DMS53 (cell line): Measurements from ENCODE around the gene F13A1.

Experiments
- DNase-seq: peaks from one replicate; lab custom pipeline; 2025; lab: John Stamatoyannopoulos, UW

The F13A1 gene

DNA sequence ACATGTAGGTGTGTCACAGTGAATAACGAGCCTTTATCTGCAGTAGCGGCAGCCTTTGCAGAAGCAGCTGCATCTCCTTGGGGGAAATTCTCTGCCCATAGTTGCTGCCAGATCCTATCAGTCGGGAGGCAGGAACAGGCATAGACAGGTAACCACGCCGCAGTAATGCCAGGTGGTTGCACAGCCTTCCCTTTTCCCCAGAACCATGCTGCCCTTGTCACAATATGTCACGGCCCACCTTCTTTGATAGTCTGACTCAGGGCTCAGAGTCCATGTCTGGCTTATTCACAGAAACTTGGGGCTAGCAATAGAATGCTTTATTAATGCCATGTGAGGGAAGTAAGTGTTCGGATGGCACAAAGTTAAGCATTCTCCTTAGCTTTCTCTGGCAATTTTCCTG is 76.6 kb downstream of the F13A1 start:
- DNase-seq: no peak

DNA sequence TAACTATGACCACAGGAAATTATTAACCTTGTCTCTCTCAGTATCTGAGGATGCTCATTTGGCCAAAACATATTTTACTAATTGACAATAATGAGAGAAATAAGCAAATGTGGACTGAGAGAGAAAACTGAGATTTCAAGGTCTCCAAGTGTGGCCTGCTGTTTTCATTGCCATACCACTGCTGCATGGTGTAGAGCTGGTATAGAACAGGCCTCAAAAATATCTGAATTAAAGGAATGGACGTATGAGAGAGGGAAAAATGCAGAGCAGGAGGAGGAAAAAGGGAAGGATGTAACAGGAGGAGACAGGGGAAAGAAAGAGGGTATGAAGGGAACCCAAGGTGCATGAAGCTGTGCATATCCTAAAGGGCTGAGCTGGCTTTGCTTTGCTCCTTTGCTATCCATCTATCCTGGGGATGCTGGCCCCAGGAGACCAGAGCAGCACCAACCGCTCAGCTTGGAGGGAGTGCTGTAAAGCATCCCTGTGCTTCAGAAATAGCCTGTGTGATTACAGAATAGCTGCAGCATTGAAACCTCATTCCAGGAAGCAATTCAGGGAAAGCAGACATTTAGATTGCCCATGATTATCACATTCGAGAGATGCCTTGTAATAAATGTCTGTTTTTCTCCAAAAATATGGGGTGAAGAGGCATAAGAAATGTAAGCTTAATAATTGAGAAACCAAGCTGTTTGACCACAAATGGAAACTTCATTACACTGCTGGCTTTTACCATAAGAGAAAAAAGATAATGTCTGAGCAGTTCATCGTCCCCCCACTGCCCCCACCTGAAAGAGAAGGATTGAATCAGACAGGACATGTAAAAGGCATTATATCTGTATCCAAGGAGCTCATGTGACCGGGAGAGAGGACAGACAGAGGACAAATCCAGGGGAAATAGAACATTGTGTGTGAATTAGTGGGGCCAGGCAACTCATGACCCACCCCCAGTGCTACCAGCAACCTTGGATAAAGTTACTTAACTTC is 80.6 kb downstream of the F13A1 start:
- DNase-seq: no peak

DNA sequence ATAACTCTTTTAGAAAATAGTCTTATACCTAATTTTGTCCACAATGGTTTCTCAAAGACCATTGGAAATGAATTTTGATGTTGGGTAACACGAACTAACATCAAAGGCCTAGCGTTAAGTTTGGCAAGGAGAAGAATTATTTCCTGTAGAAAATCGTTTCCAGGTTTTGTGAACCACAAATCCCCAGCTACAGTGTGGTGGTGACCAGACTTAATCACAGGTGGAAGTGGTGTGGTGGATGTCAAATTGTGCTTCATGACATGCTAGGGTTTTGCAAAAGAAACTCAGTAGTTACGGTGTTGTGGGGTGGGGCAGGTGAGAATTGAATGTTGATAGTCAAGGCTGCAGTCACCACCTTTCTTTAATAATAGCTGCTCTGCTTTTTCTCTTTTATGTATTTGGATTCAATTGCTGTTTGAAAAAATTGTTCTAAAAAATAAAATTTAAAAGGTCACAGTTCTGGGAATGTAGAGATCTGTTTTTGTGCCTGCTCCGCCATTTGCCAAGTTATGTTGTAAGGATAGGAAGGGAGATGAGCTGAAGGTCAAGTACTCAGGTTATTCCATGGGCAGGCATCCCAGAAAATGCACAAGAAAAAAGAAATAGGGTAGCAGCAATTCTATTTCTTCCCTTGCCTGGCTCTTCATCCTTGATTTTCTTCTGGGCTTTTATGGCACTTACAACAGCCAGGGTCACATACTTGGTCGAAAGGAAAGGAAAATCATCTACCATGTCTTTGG is 83.6 kb downstream of the F13A1 start:
- no peak for DNase-seq

DNA sequence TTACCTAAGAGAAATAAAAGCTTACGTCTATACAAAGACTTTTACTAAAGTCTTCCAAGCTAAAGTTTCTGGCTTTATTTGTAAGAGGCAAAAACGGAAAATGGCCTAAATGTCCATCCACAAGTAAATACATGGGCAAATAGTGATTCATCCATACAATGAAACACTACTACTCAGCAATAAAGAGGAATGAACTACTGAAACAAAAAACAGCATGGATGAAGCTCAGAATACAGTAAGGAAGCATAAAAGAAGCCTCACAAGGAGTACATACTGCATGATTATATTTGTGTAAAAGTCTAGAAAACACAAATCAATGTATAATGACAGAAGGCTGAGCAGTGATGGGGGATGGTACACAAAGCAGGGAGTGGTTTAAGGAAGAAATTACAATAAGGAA is 84.7 kb downstream of the F13A1 start:
- DNase-seq: no peak

DNA sequence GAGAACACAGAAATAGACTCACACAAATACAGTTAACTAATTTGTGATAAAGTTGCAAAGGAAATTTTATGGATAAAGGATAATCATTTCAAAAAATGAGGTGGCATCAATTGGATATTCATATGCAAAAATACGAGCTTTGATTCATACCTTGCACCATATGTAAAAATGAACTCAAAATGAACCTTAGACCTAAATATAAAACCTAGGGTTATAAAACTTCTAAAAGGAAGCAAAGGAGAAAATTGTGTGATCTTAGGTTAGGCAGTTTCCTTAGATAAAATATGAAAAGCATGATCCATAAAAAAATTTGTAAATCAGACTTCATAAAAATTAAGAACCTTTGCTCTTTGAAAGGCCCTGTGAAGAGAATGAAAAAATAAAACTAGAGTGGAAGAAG is 85.5 kb downstream of the F13A1 start:
- DNase-seq: no peak

DNA sequence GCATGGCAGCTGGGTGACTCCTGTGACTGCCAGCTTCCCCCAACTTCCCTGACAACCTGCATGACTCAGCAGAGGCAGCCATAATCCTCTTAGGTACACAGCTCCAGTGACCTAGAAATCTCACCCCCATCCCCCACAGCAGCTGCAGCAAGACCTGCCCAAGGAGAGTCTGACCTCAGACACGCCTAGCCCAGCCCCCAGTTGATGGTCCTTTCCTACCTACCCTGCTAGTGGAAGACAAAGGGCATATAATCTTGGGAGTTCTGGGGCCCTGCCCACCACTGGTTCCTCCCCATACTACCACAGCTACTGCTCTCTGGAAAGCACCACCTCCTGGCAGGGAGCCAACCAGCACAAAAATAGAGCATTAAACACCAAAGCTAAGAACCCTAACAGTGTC is 90.2 kb downstream of the F13A1 start:
- peak; percentile 92 for DNase-seq

DNA sequence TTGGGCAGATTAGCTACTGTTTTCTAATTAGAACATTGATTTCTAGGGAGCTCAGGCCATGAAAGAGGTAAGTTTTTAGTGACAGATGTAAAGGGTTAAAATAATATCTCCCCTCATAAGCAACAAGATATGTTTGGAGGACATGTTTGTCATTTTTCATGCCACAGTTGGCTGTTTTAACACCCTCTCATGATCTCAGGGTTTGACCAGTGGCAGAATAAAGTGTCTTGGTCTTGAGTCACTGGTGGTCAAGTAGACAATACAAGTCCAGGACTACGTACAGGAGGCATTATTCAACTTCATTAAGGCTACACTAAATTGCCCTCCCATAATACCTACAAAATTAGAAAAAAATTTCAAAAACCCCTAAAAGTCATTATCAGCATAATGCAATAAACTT is 92.6 kb downstream of the F13A1 start:
- no peak for DNase-seq

DNA sequence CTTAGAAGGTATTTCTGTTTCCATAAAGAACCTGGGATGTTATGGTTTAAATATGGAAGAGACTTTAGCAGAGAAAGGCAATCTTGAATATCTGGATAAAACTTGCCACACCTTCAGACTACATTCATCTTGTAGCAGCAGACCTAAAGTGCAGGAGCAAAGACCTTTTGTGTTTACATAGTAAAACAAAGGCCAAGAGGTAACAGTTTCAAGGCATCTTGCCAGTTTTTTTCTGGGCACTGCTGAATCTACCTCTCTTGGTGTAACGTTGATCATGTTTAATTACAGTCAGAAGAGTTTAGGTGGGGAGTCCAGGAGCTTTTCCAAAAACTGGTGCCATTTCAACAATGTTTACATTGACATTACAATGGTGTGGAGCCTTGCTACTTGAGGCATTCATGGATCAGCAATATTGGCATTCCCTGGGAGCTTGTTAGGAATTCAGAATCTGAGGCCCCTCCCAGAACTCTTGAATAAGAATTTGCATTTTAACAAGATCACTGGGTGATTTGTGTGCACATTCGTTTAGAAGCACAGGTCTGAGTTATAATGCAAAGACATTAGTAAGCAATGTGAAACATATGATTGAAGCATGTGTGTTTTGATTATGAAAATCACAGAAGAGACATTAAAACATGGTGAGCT is 94.5 kb downstream of the F13A1 start:
- peak; percentile 17 for DNase-seq

DNA sequence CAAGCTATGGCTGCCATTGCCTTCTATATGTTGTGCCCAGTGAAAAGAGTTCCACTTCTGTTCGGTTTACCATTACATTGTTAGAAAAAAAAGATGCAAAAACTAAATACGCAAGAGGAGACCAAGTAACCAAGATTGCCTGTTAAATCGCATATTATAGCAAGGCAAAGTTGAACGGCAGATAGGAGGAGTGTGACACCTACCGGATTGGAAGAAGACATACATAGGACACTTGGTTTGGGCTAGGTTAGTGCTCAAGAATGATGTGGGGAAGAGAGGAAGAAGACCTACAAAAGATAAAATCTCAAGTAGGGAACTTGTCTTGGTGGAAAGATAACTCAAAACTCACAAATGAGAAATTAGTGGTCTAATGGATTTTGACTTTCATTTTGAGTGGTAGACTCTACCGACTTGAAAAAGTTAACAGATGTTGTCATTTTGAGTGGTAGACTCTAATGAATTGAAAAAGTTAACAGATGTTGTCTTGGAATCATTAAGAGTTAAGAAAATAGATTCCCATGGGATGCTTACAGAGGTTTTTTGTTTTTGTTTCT is 95.5 kb downstream of the F13A1 start:
- peak; percentile 11 for DNase-seq

DNA sequence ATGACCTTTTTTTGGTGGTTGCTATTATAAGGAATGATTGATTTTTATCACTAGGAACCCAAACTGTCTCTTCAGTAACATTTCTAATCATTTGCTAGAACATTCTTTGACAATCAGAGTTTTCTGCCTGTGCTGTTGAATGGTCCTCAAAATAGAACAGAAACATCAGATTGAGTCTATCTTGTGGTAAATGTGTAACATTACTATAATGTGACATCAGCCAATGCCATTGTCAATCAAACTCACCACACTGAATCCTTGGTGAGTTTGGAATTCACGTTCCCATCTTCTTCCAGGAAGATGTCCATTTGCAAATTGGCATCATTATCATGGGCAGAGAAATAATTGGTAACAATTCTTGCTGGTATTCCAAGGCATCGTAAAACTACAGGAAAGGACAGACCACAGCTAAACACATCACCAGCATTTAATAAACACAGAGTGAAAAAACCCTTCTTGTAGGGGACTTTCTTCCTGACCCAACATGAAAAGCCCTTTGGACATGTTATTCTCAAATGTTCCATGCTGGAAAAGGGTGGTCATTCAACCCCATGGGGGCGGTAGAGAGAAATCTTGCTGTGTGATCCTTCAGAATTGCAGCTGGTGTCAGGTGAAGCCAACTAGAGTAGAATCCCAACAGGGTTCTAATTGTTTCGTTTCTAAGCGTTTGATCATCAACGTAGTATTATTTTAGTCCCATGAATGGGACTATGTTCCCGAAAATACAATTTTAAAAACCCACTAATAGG is 98.5 kb downstream of the F13A1 start:
- DNase-seq: peak; percentile 59

DNA sequence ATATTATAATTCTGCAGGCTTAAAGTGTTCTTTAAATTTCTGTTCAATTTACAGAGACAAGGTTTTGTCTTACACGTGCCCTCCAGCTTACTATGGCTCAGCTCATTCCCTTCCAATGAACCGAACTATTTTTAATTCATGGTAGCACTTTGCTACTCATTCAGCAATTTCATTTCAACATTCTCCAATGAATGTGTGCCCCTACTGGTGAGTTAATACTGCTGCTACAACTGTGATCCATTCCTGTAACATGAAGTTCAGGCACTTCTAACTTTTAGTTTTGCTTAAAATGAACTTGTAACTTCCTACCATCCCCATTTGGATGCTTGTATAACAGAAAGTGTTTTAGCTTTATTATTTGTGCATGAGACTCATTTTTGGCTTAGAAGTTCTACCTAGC is 99.7 kb downstream of the F13A1 start:
- peak; percentile 12 for DNase-seq

DNA sequence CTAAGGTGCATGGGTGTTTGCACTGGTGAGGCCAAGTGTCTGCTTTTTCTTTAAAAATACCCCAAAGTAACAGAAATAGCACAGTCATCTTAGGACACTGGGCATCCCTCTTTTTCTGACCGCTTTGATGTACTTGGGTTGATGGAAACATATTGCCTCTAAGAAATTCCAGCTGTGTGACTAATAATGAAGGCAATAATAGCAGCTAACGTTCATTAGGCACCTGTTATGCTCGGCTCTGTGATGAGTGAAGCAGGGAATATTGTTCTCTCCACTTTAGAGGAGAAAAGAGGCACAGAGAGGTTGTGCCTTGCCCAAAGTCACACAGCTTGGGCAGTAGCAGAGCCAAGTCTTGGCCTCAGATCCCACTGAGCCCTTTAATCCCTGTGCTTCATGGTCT is 100.7 kb downstream of the F13A1 start:
- DNase-seq: no peak

DNA sequence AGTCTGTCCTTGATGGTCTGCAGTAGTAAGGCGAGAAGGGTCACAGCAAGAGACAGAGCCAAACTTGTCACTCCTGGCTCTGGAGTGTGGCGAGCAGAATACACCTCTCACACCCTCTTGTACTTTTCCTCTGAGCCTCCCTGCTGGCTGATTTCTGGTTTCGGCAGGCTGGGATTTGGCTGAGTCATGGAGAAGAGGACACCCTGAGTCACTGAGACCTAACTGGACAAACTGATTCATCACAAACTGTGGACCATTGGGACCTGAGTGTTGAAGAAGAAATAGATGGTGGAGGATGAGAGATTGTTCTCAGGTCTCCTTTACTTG is 101.7 kb downstream of the F13A1 start:
- DNase-seq: peak; percentile 72

DNA sequence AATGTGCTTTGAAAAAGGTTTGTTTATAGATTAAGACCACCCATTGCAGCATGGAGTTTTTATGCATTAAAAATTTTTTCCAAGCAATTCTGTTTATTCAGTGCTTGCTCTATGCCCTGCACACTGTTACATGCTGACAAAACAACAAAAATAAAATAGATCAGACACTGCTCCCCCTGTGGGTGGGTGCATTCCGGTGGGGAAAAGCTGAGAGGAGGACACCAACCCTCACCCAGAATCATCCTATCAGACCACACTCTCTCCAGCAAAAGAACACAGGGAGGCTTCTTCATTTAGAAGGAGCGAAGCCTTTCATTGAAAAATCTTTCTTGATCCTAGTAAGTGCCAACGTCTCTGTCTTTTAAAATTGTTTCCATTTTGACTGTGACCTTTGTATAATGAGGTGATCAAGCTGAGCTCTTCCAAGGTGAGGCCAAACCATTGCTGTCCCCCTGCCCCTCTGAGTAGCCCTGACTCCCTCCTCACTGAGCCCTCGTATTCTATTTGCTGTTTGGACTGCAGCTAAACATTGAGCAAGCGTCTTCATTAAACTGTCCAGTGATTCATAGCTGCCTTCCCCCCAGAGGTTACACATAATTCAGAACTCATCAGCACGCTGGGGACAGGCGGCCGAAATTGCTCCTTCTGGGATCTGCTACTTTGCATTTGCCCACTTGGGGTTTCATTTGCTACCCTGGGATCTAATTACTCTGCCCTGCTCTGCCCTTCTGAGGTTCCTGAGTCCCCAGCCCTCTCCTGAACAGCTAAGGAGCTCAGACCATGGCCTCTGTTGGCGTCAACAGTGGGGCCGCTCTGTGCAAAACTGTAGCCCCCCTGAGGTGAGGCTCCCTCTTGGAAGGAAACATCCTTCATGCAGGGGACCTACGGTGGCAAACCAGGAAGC is 102.4 kb downstream of the F13A1 start:
- no peak for DNase-seq

DNA sequence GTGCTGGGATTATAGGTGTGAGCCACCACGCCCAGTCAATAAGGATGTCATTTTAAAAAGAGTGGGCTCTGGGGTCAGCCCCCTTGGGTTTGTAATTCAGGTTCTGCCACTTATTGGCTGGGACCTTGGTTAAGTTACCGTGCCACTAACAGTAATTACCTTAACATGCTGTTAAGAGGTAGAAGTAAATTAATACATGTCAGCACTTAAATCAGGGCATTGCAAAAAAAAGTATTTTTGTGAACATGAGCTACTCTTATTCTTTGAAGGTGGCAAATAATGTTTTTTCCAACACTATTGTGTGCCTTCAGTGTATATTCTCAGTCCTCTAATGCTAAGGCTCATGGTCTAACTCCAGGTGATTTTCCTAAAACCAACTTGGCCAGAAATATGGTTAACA is 109.5 kb downstream of the F13A1 start:
- no peak for DNase-seq

DNA sequence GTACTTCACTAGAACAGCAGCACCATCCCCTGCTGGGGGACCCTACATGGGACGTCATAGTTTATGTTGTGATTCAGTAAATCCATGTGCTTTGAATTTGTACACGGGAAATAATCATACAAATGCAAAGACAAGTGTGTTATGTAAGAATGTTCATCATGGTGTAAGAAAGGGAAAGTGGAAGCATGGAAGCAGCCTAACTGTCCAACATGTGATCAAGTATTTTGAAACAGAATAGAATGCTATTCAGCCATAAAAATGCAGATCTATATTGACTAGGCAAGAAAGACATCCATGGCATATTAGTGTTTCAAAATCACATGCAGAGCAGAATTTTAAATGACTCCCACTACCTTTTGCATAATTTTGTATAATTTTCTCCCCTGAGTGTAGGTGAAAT is 117.6 kb downstream of the F13A1 start:
- no peak for DNase-seq

DNA sequence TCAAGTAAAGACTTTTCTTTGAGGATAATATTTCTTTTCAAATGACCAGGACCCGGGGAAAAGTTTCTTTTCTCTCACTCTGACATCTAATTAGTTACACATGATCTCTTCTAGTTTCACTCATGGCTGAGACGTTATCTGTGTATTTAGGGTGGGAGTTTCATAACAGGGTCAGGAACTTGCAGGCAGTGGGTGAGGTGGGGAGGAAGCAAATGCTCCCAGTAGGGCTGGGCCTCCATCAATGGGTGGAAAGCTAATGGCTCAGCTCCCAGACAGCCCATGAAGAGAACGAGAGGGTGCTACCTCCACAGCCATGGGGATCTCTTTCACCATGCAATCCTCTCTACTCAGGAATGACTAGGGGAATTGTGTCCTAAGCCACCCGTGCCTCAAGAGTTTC is 119.3 kb downstream of the F13A1 start:
- DNase-seq: no peak

DNA sequence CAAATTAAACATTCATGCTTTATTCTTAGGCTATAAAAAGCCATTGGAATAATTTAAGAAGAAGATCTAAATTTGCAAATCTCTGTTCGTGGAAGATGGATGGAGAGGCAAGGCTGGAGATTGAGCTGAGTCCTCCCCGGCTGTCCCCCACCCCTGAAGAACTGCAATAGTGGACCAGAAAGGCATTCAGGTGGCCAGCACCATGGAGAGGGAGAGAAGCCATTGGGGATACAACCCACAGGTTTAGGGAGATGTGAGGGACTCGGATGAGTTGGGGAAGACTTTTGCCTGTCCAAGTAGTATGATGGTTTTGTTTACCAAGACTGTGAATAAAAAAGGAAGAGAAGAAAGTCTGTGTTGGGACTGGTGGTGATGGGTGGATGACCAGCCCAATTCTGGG is 120.8 kb downstream of the F13A1 start:
- DNase-seq: no peak

DNA sequence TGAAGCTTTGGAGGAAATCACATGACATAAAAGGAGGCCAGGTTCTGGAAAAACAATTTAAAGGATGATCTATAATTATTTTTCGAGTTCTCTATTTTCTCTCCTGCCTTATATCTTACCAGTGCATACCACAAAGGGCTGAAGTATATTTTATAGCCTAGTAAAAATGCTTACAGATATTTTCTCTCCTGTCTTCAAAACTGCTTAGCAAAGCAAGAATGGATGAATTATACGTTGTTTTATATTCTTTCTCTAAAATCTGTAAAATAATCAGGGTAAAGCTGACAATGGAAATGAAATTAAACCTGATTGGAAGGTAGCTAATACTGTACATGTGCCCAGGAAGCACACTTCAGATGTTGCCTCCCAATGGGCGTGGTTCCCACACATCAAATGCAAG is 123.7 kb downstream of the F13A1 start:
- DNase-seq: no peak

DNA sequence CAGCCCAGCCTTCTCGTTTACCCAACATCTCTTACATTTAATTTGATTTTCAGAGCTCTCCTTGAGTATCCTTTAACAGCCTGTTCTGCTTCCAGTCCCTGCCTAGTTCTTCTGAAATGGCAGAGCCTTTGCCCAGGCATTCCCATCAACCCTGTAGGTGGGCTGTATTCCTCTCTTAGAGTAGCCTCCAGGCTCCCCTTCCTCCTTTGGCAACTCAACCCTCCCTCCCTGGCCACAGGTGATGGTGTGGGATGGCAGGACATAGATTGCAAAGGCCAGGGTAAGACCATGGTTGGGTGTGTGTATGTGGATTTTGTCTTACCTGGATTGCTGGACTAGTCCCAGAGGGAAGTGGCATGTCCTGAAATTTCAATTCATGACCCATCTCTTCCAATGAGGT is 125.4 kb downstream of the F13A1 start:
- no peak for DNase-seq

DNA sequence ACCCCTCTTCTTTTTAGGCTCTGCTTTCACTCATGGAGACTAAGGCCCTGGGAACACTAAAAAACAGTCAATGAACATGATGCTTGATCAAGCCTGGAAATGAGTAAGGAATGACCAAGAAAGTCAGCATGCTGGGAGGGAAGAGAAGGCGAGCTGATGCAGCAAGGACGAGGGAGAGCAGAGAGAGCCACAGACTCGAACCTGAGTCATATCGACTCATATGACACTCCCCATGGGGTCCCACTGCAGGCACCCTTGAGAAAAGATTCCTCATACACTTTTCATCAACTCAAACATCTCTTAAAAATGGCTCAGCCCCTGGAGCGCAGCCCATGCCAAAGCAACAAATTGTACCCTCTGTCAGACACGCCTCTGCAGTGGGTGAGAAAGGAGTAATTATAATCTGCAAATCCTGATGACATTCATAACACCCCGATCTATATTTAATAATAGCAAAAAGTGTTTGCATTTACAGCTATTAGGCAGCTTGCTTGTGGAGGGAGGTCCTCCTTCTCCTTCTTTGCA is 127.2 kb downstream of the F13A1 start:
- DNase-seq: no peak
